Measurements from ENCODE around the gene AOC2. TPM values are rescaled to one million over a fixed set of nuclear protein-coding genes. Genes with fewer than 3 reads are reported as not detected.

Gene AOC2
- total and polyA plus RNA-seq, 2 of the 13 experiments (the other 11 are each of a cell fraction or from before 2014, with no cell fraction given), result 1.2 to 3.3 TPM

DNA sequence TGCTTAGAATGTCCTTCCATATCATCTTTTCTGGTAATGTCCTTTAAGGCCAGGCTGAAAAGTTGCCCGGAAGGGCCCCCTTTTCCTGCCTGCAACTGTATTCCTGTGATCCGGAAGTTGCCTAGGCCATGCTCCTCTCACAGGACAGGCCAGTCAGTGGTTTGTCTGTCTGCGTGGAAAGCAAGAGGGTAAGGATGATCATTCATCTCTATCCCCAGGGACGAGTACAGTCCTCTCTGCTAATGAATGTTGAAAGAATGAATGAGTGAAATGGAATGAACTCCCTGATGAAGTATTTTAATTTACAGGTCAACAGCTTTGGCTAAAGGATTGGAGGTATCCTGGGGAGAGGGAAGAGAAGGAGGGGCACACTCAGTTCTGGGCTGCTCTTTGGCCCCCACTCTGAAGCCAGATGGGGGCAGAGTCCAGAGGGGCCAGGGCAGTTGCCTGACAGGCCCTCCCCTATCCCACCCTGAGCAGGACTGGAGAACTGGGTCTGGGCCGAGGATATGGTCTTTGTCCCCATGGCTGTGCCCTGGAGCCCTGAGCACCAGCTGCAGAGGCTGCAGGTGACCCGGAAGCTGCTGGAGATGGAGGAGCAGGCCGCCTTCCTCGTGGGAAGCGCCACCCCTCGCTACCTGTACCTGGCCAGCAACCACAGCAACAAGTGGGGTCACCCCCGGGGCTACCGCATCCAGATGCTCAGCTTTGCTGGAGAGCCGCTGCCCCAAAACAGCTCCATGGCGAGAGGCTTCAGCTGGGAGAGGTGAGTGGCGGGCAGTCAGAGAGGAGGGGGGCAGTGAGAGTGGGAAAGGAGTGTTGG lies 9.8 kb downstream of the AOC2 start (continued):
- TF ChIP-seq, protein P1, sequence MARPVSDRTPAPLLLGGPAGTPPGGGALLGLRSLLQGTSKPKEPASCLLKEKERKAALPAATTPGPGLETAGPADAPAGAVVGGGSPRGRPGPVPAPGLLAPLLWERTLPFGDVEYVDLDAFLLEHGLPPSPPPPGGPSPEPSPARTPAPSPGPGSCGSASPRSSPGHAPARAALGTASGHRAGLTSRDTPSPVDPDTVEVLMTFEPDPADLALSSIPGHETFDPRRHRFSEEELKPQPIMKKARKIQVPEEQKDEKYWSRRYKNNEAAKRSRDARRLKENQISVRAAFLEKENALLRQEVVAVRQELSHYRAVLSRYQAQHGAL (CRISPR knock-in tag; IDR thresholded peaks at IDR 0.05; ENCODE audit: not compliant biosample characterization), result peak; percentile 43
- TF ChIP-seq ZNF572 (CRISPR knock-in tag; IDR thresholded peaks at IDR 0.05) (peak; percentile 85; the same call in 1 of the 2 replicates), RBAK (CRISPR knock-in tag; IDR thresholded peaks at IDR 0.05) (peak; percentile 32; the same call in 1 of the 2 replicates), ZNF20 (CRISPR knock-in tag; IDR thresholded peaks at IDR 0.05) (no peak), ZNF850 (CRISPR knock-in tag; conservative IDR thresholded peaks at IDR 0.05) (no peak), TBP (CRISPR knock-in tag; IDR thresholded peaks at IDR 0.05) (no peak), RFXANK (CRISPR knock-in tag; IDR thresholded peaks at IDR 0.05) (no peak), SNRNP70 (IDR thresholded peaks at IDR 0.05; ENCODE audit: low read depth, low read length) (no peak), ZNF331 (CRISPR knock-in tag; IDR thresholded peaks at IDR 0.05) (0 out of 2 replicates have a peak, but pooled peaks have one; percentile 15), ZNF629 (CRISPR knock-in tag; conservative IDR thresholded peaks at IDR 0.05) (no peak; the same call in 1 of the 2 replicates), ZNF337 (CRISPR knock-in tag; IDR thresholded peaks at IDR 0.05; ENCODE audit: borderline replicate concordance, low read depth) (no peak), MTA3 (CRISPR knock-in tag; IDR thresholded peaks at IDR 0.05) (no peak), ZNF274 (CRISPR knock-in tag; IDR thresholded peaks at IDR 0.05) (0 out of 2 replicates have a peak, but pooled peaks have one; percentile 42), SP2 (CRISPR knock-in tag; IDR thresholded peaks at IDR 0.05) (no peak), ZNF10 (CRISPR knock-in tag; IDR thresholded peaks at IDR 0.05; ENCODE audit: borderline replicate concordance, low read depth) (no peak)
- TF ChIP-seq, protein P2, sequence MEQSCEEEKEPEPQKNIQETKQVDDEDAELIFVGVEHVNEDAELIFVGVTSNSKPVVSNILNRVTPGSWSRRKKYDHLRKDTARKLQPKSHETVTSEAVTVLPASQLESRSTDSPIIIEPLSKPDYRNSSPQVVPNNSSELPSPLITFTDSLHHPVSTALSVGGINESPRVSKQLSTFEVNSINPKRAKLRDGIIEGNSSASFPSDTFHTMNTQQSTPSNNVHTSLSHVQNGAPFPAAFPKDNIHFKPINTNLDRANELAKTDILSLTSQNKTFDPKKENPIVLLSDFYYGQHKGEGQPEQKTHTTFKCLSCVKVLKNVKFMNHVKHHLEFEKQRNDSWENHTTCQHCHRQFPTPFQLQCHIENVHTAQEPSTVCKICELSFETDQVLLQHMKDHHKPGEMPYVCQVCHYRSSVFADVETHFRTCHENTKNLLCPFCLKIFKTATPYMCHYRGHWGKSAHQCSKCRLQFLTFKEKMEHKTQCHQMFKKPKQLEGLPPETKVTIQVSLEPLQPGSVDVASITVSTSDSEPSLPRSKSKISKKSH (CRISPR knock-in tag; IDR thresholded peaks at IDR 0.05; ENCODE audit: borderline replicate concordance), result peak; percentile 81
- TF ChIP-seq, protein P3, sequence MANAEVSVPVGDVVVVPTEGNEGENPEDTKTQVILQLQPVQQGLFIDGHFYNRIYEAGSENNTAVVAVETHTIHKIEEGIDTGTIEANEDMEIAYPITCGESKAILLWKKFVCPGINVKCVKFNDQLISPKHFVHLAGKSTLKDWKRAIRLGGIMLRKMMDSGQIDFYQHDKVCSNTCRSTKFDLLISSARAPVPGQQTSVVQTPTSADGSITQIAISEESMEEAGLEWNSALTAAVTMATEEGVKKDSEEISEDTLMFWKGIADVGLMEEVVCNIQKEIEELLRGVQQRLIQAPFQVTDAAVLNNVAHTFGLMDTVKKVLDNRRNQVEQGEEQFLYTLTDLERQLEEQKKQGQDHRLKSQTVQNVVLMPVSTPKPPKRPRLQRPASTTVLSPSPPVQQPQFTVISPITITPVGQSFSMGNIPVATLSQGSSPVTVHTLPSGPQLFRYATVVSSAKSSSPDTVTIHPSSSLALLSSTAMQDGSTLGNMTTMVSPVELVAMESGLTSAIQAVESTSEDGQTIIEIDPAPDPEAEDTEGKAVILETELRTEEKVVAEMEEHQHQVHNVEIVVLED (CRISPR knock-in tag; IDR thresholded peaks at IDR 0.05; ENCODE audit: borderline replicate concordance), result peak; percentile 55; the same call in 1 of the 2 replicates
- TF ChIP-seq, protein P4, sequence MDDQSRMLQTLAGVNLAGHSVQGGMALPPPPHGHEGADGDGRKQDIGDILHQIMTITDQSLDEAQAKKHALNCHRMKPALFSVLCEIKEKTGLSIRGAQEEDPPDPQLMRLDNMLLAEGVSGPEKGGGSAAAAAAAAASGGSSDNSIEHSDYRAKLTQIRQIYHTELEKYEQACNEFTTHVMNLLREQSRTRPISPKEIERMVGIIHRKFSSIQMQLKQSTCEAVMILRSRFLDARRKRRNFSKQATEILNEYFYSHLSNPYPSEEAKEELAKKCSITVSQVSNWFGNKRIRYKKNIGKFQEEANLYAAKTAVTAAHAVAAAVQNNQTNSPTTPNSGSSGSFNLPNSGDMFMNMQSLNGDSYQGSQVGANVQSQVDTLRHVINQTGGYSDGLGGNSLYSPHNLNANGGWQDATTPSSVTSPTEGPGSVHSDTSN (CRISPR knock-in tag; IDR thresholded peaks at IDR 0.05; ENCODE audit: borderline replicate concordance), result no peak
- TF ChIP-seq, protein P5, sequence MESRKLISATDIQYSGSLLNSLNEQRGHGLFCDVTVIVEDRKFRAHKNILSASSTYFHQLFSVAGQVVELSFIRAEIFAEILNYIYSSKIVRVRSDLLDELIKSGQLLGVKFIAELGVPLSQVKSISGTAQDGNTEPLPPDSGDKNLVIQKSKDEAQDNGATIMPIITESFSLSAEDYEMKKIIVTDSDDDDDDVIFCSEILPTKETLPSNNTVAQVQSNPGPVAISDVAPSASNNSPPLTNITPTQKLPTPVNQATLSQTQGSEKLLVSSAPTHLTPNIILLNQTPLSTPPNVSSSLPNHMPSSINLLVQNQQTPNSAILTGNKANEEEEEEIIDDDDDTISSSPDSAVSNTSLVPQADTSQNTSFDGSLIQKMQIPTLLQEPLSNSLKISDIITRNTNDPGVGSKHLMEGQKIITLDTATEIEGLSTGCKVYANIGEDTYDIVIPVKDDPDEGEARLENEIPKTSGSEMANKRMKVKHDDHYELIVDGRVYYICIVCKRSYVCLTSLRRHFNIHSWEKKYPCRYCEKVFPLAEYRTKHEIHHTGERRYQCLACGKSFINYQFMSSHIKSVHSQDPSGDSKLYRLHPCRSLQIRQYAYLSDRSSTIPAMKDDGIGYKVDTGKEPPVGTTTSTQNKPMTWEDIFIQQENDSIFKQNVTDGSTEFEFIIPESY (CRISPR knock-in tag; IDR thresholded peaks at IDR 0.05), result peak; percentile 85

All from HepG2 (cell line).